SK-N-SH (cell line): ENCODE measurements around the gene FBXO4.

Experiments used
- EP300 ChIP-seq, 2 experiments: IDR thresholded peaks; 2 replicates each; pipeline versions ENCODE4 v1.4.0 to v1.6.1; 2012; ENCODE audit warnings: borderline replicate concordance in 1 of 2, low read depth in 1 of 2, low read length in 1 of 2
- FOSL2 ChIP-seq: IDR thresholded peaks from 2 replicates; pipeline ENCODE4 v1.4.0; 2012; ENCODE audit warnings: low read depth, mild to moderate bottlenecking, moderate library complexity, borderline replicate concordance
- JUND ChIP-seq: IDR thresholded peaks from 2 replicates; pipeline ENCODE4 v1.4.0; 2012
- POLR2AphosphoS5 ChIP-seq: IDR thresholded peaks from 2 replicates; pipeline ENCODE4 v1.6.1; 2012; ENCODE audit warnings: low read depth, low read length
- RAD21 ChIP-seq: IDR thresholded peaks from 2 replicates; pipeline ENCODE4 v1.6.1; 2012; ENCODE audit warnings: mild to moderate bottlenecking, low read length
- RFX5 ChIP-seq: IDR thresholded peaks from 2 replicates; pipeline ENCODE4 v1.6.1; 2012; ENCODE audit warnings: mild to moderate bottlenecking, improper control_type of control experiment, low read length
- SIN3A ChIP-seq: IDR thresholded peaks from 2 replicates; pipeline ENCODE4 v1.6.1; 2012; ENCODE audit warnings: low read depth, mild to moderate bottlenecking, low read length, moderate library complexity, borderline replicate concordance
- TF ChIP-seq, protein P1 (sequence below): fragments of 200-600 bp; sonication (generic); IDR thresholded peaks from 2 replicates; pipeline ENCODE4 v1.6.1; 2017; ENCODE audit warnings: antibody characterized with exemption, mild to moderate bottlenecking, moderate library complexity

DNA sequence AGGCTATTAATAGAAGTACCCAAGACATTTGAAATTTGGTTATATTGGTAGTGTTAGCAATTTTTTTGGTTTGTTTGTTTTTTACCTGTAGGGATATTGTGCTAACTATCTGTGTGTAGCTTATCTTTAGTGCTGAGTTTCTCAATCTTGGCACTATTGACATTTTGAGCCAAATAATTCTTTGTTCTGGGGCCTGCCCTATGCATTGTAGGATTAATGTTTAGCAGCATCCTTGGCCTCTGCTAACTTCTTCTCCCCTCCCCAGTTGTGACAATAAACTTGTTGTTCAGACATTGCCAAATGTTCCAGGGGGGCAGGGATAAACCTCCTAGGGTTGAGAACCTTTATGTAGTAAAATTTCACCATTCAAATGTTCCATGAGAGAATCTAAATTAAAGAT lies 4.0 kb downstream of the FBXO4 start:
- TF ChIP-seq RFX5 (no peak), SIN3A (no peak), RAD21 (no peak), JUND (no peak), FOSL2 (no peak), POLR2AphosphoS5 (no peak), EP300 (IDR thresholded peaks at IDR 0.05; ENCODE audit: borderline replicate concordance in 1 of 2, low read depth in 1 of 2, low read length in 1 of 2) (no peak)
- TF ChIP-seq, protein P1, sequence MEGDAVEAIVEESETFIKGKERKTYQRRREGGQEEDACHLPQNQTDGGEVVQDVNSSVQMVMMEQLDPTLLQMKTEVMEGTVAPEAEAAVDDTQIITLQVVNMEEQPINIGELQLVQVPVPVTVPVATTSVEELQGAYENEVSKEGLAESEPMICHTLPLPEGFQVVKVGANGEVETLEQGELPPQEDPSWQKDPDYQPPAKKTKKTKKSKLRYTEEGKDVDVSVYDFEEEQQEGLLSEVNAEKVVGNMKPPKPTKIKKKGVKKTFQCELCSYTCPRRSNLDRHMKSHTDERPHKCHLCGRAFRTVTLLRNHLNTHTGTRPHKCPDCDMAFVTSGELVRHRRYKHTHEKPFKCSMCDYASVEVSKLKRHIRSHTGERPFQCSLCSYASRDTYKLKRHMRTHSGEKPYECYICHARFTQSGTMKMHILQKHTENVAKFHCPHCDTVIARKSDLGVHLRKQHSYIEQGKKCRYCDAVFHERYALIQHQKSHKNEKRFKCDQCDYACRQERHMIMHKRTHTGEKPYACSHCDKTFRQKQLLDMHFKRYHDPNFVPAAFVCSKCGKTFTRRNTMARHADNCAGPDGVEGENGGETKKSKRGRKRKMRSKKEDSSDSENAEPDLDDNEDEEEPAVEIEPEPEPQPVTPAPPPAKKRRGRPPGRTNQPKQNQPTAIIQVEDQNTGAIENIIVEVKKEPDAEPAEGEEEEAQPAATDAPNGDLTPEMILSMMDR = no peak
